Neural progenitor cell (in vitro differentiated cells): ENCODE measurements around the gene RINL. TPM values are rescaled to one million over a fixed set of nuclear protein-coding genes. Genes with fewer than 3 reads are reported as not detected.

Experiments used
- DNase-seq: peaks from one replicate; pipeline ENCODE4 v3.0.0-alpha.2; 2016; ENCODE audit warnings: low spot score
- H2AFZ ChIP-seq: fragments of 200-600 bp; sonication (generic); replicated peaks from 2 replicates; pipeline ENCODE4 v1.6.1; 2016; ENCODE audit warnings: antibody characterized with exemption
- H3F3A ChIP-seq: fragments of 200-600 bp; sonication (generic); 2 replicates; pipeline ENCODE4 v1.6.1; 2016; ENCODE audit warnings: antibody characterized with exemption, low read depth
- H3K27ac ChIP-seq: fragments of 200-600 bp; sonication (generic); 2 replicates; pipeline ENCODE4 v1.5.1; 2016; ENCODE audit warnings: mild to moderate bottlenecking
- H3K27me3 ChIP-seq: fragments of 200-600 bp; sonication (generic); 2 replicates; pipeline ENCODE4 v1.6.1; 2016; ENCODE audit warnings: mild to moderate bottlenecking, moderate library complexity
- H3K36me3 ChIP-seq: fragments of 200-600 bp; sonication (generic); 2 replicates; pipeline ENCODE4 v1.5.1; 2016
- H3K4me1 ChIP-seq: fragments of 200-600 bp; sonication (generic); 2 replicates; pipeline ENCODE4 v1.6.1; 2016; ENCODE audit warnings: mixed run types
- H3K4me2 ChIP-seq: fragments of 200-600 bp; sonication (generic); 2 replicates; pipeline ENCODE4 v1.6.1; 2016
- H3K4me3 ChIP-seq: fragments of 200-600 bp; sonication (generic); 2 replicates; pipeline ENCODE4 v1.5.1; 2016
- H3K79me2 ChIP-seq: fragments of 200-600 bp; sonication (generic); 2 replicates; pipeline ENCODE4 v1.6.1; 2016; ENCODE audit warnings: low read depth
- H3K9ac ChIP-seq: fragments of 200-600 bp; sonication (generic); 2 replicates; pipeline ENCODE4 v1.6.1; 2016
- H3K9me3 ChIP-seq: fragments of 200-600 bp; sonication (generic); 2 replicates; pipeline ENCODE4 v1.5.1; 2016; ENCODE audit warnings: low read depth
- H4K20me1 ChIP-seq: fragments of 200-600 bp; sonication (generic); 2 replicates; pipeline ENCODE4 v1.6.1; 2016; ENCODE audit warnings: low read depth
- H3K27ac Mint-ChIP-seq: 3 replicates; pipeline ENCODE4 v1.8.0; 2021; ENCODE audit warnings: mixed read lengths
- H3K27me3 Mint-ChIP-seq: 2 replicates; pipeline ENCODE4 v1.8.0; 2022; ENCODE audit warnings: low read depth, mild to moderate bottlenecking, inconsistent platforms, moderate library complexity, mixed read lengths; ENCODE audit not compliant: insufficient read depth
- H3K36me3 Mint-ChIP-seq: 3 replicates; pipeline ENCODE4 v1.8.0; 2021; ENCODE audit warnings: mixed read lengths
- H3K4me1 Mint-ChIP-seq: 3 replicates; pipeline ENCODE4 v1.8.0; 2021; ENCODE audit warnings: mixed read lengths
- H3K4me3 Mint-ChIP-seq: 3 replicates; pipeline ENCODE4 v1.8.0; 2021; ENCODE audit warnings: mild to moderate bottlenecking, moderate library complexity, mixed read lengths
- H3K9me3 Mint-ChIP-seq: 3 replicates; pipeline ENCODE4 v1.8.0; 2020; ENCODE audit warnings: mixed read lengths
- EZH2 ChIP-seq: fragments of 200-600 bp; sonication (generic); IDR thresholded peaks from 2 replicates; pipeline ENCODE4 v1.6.1; 2017; ENCODE audit warnings: antibody characterized with exemption, mild to moderate bottlenecking, moderate library complexity
- EZH2phosphoT487 ChIP-seq: fragments of 200-600 bp; sonication (generic); IDR thresholded peaks from 2 replicates; pipeline ENCODE4 v1.6.1; 2017; ENCODE audit warnings: antibody characterized with exemption
- total RNA-seq: library from RNA; depleted of rRNA; stranded (reverse); fragments of >200 nt; gene quantifications from 2 replicates; pipeline ENCODE4 v1.2.3, GENCODE V29; 2015; ENCODE audit warnings: low replicate concordance
- TF ChIP-seq, protein P1 (sequence below): fragments of 200-600 bp; sonication (generic); IDR thresholded peaks from 2 replicates; pipeline ENCODE4 v1.5.1; 2017; ENCODE audit warnings: antibody characterized with exemption, mild to moderate bottlenecking

The RINL gene
- total RNA-seq, 1 donor from 2014 or later = 5.4 TPM

DNA sequence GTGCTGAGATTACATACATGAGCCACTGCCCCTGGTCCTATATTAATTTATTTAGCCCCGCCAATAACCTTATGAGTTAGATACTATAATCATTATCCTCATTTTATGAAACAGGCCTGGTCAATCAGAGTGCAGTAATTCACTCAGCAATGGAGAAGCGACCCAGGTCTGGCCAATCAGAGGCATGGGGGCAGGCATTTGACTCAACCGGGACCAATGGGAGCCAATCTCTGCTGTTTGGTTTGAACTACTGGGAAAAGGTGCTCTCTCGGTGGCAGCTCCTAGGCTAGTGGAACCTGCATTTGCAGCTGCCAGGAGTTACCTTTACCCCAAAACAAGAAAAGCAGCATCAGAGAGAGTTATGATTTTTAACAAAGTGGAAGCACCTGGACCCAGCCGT is 14.8 kb upstream of the RINL start:
- no peak for DNase-seq
- H3K4me1 Mint-ChIP-seq = peaks cover 3% of the 10 kb centered on the region
- H3K36me3 ChIP-seq = no peaks in the 10 kb centered on the region

DNA sequence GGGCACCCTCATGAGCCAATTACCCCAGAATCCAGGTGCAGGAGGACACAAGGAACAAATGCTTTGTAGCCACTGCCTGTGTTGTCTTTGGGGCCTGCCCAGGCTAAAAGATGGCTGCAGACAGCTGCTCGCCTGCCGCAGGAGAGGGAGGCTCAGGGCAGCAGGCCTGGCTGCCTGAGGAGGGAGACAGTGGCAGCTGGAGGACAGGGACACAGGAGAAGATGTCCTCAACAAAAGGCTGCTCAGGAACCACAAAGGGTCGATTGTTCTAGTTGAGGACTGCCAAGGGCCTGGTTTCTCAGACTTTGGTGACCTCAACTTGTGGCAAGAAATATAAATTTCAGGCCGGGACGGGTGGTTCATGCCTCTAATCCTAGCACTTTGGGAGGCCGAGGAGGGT is 13.7 kb upstream of the RINL start:
- no peak overlapping the region for H3K4me3 ChIP-seq
- TF ChIP-seq EZH2phosphoT487 (no peak), EZH2 (no peak)
- TF ChIP-seq, protein P1, sequence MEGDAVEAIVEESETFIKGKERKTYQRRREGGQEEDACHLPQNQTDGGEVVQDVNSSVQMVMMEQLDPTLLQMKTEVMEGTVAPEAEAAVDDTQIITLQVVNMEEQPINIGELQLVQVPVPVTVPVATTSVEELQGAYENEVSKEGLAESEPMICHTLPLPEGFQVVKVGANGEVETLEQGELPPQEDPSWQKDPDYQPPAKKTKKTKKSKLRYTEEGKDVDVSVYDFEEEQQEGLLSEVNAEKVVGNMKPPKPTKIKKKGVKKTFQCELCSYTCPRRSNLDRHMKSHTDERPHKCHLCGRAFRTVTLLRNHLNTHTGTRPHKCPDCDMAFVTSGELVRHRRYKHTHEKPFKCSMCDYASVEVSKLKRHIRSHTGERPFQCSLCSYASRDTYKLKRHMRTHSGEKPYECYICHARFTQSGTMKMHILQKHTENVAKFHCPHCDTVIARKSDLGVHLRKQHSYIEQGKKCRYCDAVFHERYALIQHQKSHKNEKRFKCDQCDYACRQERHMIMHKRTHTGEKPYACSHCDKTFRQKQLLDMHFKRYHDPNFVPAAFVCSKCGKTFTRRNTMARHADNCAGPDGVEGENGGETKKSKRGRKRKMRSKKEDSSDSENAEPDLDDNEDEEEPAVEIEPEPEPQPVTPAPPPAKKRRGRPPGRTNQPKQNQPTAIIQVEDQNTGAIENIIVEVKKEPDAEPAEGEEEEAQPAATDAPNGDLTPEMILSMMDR = no peak
- Mint-ChIP-seq H3K36me3 (no peaks in the 10 kb centered on the region), H3K9me3 (no peaks in the 10 kb centered on the region), H3K27ac (no peak overlapping the region), H3K27me3 (peaks cover 2% of the 10 kb centered on the region), H3K4me3 (no peak overlapping the region), H3K4me1 (peaks cover 3% of the 10 kb centered on the region)
- no peak overlapping the region for H2AFZ ChIP-seq
- no peak overlapping the region for H3K27ac ChIP-seq
- H3K36me3 ChIP-seq = no peaks in the 10 kb centered on the region
- H3K4me2 ChIP-seq = no peak overlapping the region
- H3K4me1 ChIP-seq = no peaks in the 10 kb centered on the region
- H3K79me2 ChIP-seq = no peaks in the 10 kb centered on the region
- H4K20me1 ChIP-seq = no peaks in the 10 kb centered on the region
- no peaks in the 10 kb centered on the region for H3K9me3 ChIP-seq
- no peaks in the 10 kb centered on the region for H3F3A ChIP-seq
- no peak overlapping the region for H3K9ac ChIP-seq
- H3K27me3 ChIP-seq = no peaks in the 10 kb centered on the region
- DNase-seq = no peak

More for the DNA sequence above, 14.8 kb upstream of the RINL start:
- Histone ChIP-seq H3K27ac (no peak overlapping the region), H3K9me3 (no peaks in the 10 kb centered on the region), H3K4me2 (no peak overlapping the region), H2AFZ (no peak overlapping the region), H3K27me3 (no peaks in the 10 kb centered on the region), H3K79me2 (no peaks in the 10 kb centered on the region), H3K4me3 (no peak overlapping the region), H3K4me1 (no peaks in the 10 kb centered on the region), H3K9ac (no peak overlapping the region), H3F3A (no peaks in the 10 kb centered on the region), H4K20me1 (no peaks in the 10 kb centered on the region)
- TF ChIP-seq, protein P1 = no peak
- TF ChIP-seq EZH2phosphoT487 (no peak), EZH2 (no peak)
- no peaks in the 10 kb centered on the region for H3K9me3 Mint-ChIP-seq
- H3K27ac Mint-ChIP-seq = no peak overlapping the region
- H3K27me3 Mint-ChIP-seq = peaks cover 4% of the 10 kb centered on the region
- H3K36me3 Mint-ChIP-seq = no peaks in the 10 kb centered on the region
- H3K4me3 Mint-ChIP-seq = no peak overlapping the region

DNA sequence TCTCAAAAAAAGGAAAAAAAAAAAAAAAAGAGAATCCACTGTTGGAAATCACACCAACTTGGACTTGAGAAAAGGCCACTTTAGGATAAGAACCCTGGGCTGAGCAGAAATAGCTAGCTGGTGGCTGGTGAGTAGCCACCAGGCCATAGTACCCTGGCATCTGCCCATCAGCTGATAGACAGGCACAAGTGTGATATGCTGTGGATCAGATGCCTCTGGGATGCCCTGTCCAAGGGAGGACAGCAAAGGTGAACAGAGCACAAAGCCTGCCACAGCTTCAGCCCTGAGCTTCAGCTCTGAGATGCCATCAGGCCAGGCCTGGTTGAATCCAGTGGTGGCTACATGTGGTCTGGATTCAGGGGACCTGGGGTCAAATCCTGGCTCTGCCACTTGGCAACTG is 12.6 kb upstream of the RINL start:
- no peak for DNase-seq
- Histone ChIP-seq H3K9ac (no peak overlapping the region), H4K20me1 (no peaks in the 10 kb centered on the region), H3K4me3 (no peak overlapping the region), H3K4me1 (no peaks in the 10 kb centered on the region), H3K27ac (no peak overlapping the region), H3K4me2 (no peak overlapping the region), H3K79me2 (no peaks in the 10 kb centered on the region), H3K27me3 (no peaks in the 10 kb centered on the region), H3K9me3 (no peaks in the 10 kb centered on the region), H2AFZ (no peak overlapping the region), H3F3A (peaks cover 4% of the 10 kb centered on the region), H3K36me3 (no peaks in the 10 kb centered on the region)
- H3K27me3 Mint-ChIP-seq = peaks cover 2% of the 10 kb centered on the region
- TF ChIP-seq EZH2 = no peak
- TF ChIP-seq EZH2phosphoT487 = no peak
- TF ChIP-seq, protein P1 = no peak
- H3K4me3 Mint-ChIP-seq = no peak overlapping the region
- H3K9me3 Mint-ChIP-seq = no peaks in the 10 kb centered on the region
- no peaks in the 10 kb centered on the region for H3K36me3 Mint-ChIP-seq
- H3K27ac Mint-ChIP-seq = no peak overlapping the region
- H3K4me1 Mint-ChIP-seq = peaks cover 3% of the 10 kb centered on the region
